NOMO-1 treated with DMSO at 0.1 percent for 48 hours (cell line): ENCODE results near the gene ULBP1.
A peak's percentile ranks its signal among the peaks of the same experiment; 100 is the strongest.
"Not testable (repeated sequence)": the region's sequence is repeated elsewhere in the genome, so short reads cannot be mapped to it uniquely, and the experiment has no call there.

Experiments used
- DNase-seq: peaks from one replicate; lab custom pipeline; 2025; ENCODE audit not compliant: unreplicated experiment; lab: John Stamatoyannopoulos, UW

ULBP1 gene

GRCh38 chr6:149963462-149964307, at the start of gene ULBP1:
Gene ULBP1 (plus strand): TSS chr6:149963943. CDS start chr6:149964050, 107 bp downstream.
- peak; percentile 80 for DNase-seq

GRCh38 chr6:149915970-149916865, 47.5 kb upstream of the ULBP1 start:
- DNase-seq: no peak

GRCh38 chr6:149917679-149918078, 46.1 kb upstream of the ULBP1 start:
- DNase-seq: no peak

GRCh38 chr6:149918151-149918905, 45.4 kb upstream of the ULBP1 start:
- DNase-seq: no peak

- not testable (repeated sequence) for DNase-seq
These were observed 44.5 kb upstream of the ULBP1 start for GRCh38 chr6:149919126-149919833.

- no peak for DNase-seq
These were observed 43.9 kb upstream of the ULBP1 start for GRCh38 chr6:149919834-149920225.

GRCh38 chr6:149921361-149921760, 42.4 kb upstream of the ULBP1 start:
- DNase-seq: no peak

GRCh38 chr6:149922091-149922490, 41.7 kb upstream of the ULBP1 start:
- DNase-seq: not testable (repeated sequence)

GRCh38 chr6:149922642-149923326, 41.0 kb upstream of the ULBP1 start, which contains the start of gene RAET1G:
Gene RAET1G (minus strand): TSS chr6:149923121. CDS start chr6:149923010, 111 bp downstream.
- DNase-seq: peak; percentile 95

- DNase-seq: no peak
These were observed 40.3 kb upstream of the ULBP1 start for GRCh38 chr6:149923327-149923986.

- DNase-seq: no peak
These were observed 39.4 kb upstream of the ULBP1 start for GRCh38 chr6:149924206-149924932.

GRCh38 chr6:149924933-149925252, 38.9 kb upstream of the ULBP1 start:
- no peak for DNase-seq

GRCh38 chr6:149925253-149925973, 38.3 kb upstream of the ULBP1 start:
- DNase-seq: peak; percentile 0

GRCh38 chr6:149925974-149926777, 37.6 kb upstream of the ULBP1 start:
- peak; percentile 60 for DNase-seq

- DNase-seq: not testable (repeated sequence)
These were observed 36.7 kb upstream of the ULBP1 start for GRCh38 chr6:149927025-149927424.

GRCh38 chr6:149929422-149929821, 34.3 kb upstream of the ULBP1 start:
- DNase-seq: peak; percentile 4

- DNase-seq: no peak
These were observed 32.2 kb upstream of the ULBP1 start for GRCh38 chr6:149931501-149931900.
